ENCODE results near the gene SHMT2.

Gene SHMT2

DNA sequence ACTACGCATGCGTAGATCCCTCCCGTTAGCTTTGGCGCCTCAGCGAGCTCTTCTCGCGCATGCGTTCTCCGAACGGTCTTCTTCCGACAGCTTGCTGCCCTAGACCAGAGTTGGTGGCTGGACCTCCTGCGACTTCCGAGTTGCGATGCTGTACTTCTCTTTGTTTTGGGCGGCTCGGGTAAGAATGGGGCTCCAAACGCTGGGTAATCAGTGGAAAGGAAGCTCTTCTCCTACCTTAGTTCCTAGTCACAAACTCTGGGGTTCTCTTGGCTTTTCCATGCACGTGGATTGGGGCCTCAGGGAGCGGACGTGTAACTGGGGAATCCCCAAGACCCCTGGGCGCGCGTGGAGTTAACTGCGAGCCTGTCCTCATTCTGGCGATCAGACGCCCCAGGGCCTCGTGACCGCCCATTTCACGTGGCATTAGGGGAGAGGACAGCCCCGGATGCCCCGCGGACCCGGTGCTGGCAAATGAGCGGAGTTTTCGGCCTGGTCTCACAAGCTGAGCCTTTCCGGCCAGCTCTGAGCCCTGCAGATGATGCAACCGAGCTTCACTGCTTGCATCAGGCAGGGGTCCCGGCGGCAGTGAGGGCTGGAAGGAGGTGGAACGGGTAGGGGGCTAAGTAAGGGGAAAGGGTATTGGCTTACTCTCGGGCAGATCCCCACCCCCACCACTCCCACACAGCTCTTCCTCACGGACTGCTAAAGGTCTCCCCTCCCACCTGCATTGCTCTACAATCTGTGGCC lies at the start of gene SHMT2:
Gene SHMT2 (plus strand): TSS at position 78 of the 747 bp plus-strand sequence. CDS start 68 bp downstream, at position 146.
- peak; percentile 89 for DNase-seq

DNA sequence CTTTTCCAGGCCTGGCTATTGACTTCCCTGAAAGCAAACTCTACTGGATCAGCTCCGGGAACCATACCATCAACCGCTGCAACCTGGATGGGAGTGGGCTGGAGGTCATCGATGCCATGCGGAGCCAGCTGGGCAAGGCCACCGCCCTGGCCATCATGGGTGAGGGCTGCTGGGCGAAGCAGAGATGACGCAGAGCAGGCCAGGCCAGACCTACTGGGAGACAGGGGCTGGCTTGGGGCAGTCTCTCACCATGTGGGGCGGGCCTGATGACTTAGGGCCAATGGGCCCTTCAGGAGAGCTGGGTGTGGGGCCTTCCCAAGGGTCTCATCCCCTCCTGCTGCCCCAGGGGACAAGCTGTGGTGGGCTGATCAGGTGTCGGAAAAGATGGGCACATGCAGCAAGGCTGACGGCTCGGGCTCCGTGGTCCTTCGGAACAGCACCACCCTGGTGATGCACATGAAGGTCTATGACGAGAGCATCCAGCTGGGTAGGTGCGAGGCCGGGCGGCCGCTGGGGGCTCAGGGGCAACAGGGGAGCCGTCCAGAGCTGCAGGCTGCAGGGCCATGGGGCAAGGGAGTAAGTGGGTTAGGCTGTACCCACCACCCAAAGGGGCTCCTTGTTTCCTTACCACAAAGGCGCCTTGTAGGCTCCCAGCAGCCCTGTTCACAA lies 49.1 kb upstream of the SHMT2 start:
- no peak for DNase-seq

DNA sequence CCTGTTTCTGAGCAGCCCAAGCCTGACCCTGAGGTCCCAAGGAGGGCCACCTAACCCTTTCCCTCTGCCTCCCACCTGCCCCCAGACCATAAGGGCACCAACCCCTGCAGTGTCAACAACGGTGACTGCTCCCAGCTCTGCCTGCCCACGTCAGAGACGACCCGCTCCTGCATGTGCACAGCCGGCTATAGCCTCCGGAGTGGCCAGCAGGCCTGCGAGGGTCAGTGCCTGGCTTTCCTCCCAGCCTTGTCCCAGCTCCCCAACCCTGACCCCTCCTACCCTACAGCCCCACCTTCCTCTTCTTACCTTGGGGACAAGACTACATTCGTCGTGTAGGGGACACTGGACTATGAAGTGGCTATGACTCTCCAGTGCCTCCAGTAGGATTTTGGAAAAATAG lies 48.4 kb upstream of the SHMT2 start:
- DNase-seq = no peak

GRCh38 chr12:57181561-57182155 lies 47.9 kb upstream of the SHMT2 start:
- no peak for DNase-seq

GRCh38 chr12:57182918-57183575 lies 46.5 kb upstream of the SHMT2 start:
- peak; percentile 22 for DNase-seq

GRCh38 chr12:57183939-57184725 lies 45.4 kb upstream of the SHMT2 start:
- no peak for DNase-seq

DNA sequence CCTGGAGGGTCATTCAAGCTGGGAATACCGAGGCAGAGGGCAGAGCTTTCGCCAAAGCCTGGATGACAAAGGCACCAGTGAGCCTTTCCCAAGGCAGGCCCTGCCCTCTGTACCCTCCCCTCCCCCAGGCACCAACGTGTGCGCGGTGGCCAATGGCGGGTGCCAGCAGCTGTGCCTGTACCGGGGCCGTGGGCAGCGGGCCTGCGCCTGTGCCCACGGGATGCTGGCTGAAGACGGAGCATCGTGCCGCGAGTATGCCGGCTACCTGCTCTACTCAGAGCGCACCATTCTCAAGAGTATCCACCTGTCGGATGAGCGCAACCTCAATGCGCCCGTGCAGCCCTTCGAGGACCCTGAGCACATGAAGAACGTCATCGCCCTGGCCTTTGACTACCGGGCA lies 44.1 kb upstream of the SHMT2 start:
- no peak for DNase-seq

DNA sequence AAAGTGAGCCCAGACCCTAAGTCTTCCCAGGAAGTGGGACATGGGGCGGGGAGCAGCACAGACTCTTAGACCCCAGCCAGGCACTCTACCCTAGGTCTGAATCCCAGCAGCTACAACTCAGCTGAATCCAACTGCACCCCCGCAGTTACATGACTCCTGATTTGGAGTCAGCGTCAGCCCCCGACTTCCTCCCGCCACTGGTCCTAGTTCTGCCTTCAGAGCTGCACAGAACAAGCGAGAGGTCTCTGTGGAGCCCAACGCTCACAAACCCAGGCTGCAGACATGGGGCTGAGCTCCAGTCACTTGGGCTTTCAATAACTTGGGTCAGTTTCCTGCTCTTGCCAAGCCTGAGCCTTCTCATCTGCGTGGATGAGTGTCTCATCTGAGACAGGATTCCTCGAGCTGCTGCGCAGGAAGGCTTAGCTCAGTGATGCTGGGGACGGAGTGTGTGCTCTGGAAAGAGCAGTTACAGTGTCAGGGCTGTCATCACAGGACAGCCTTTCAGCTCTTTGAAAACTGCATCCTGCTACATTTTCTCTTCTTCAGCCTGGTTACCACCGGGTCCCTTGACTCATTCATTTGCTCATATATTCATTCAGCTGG lies 43.5 kb upstream of the SHMT2 start:
- DNase-seq = no peak

DNA sequence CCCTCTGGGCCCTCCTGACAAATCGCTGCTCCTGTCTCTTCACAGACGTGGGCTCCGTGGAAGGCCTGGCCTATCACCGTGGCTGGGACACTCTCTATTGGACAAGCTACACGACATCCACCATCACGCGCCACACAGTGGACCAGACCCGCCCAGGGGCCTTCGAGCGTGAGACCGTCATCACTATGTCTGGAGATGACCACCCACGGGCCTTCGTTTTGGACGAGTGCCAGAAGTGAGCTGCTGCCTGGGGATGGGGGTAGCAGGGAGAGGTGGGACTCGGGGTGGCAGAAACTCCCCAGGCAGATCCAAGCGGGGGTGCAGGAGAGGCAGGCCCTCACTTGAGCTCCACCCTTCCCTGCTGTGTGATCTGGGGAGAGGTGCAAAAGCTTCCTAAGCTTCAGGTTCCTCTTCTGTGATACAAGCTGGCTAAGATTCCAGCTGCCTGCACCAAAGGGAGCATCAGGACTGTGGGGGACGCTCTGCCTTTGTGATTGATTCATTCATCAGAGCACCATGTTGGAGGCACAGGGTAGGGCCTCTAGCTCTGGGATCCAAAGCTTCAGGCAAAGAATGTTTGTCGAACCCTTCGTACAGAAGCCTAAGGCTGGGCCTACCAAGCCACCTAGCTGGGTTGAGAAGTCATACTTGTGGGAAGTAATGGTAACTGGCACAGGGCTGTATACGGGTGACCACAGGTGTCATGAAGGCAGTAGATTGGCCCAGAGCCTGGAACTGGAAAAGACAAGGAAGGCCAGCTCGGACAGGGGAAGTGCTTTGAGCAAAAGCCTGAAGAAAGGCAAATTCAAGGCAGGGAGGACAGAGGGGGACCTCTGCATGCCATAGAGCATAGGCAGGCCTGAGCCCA lies 42.1 kb upstream of the SHMT2 start:
- DNase-seq = no peak

- no peak for DNase-seq
Measured at GRCh38 chr12:57188090-57188425, 41.5 kb upstream of the SHMT2 start.

DNA sequence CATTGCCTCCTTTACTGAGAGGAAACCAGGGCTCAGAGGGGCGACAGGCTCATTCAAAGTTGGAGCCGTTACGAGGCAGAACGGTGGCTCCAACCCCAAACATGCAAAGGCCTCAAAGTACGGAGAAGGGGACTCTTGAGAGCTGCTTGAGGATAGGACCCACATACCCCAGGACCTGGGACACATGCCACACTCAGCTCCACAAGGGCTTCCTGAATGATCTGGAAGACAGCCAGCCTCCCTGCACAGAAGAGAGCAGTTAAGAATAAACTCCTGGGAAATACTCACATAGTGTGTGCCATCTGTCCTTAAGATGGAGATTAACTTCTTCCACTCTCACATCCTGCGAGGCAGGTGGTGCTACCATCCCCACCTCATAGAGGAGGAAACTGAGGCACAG lies 39.5 kb upstream of the SHMT2 start:
- no peak for DNase-seq

DNA sequence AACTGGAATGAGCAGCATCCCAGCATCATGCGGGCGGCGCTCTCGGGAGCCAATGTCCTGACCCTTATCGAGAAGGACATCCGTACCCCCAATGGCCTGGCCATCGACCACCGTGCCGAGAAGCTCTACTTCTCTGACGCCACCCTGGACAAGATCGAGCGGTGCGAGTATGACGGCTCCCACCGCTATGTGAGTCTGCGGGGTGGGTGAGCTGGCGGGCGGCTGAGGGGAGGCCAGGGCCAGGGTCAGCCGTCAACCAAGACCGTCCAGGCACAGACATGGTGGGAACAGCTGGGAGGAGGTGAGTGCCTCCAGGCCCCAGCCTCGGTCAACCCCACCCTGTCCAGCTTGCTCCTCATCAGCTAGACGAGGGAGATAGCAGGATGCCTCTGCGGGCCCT lies 38.7 kb upstream of the SHMT2 start:
- no peak for DNase-seq

DNA sequence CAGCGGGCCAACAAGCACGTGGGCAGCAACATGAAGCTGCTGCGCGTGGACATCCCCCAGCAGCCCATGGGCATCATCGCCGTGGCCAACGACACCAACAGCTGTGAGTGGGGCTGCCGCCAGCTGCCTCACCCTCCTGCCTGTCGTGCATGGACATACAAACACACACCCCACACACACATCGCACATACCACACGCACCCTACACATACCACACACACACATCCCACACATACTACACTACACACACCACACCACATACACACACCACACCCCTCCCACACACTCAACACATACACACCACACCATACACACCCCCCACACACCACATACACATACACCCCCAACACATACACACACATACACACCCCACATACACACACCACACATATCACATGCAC lies 38.1 kb upstream of the SHMT2 start:
- no peak for DNase-seq

GRCh38 chr12:57192920-57193319 lies 36.6 kb upstream of the SHMT2 start:
- DNase-seq = no peak

DNA sequence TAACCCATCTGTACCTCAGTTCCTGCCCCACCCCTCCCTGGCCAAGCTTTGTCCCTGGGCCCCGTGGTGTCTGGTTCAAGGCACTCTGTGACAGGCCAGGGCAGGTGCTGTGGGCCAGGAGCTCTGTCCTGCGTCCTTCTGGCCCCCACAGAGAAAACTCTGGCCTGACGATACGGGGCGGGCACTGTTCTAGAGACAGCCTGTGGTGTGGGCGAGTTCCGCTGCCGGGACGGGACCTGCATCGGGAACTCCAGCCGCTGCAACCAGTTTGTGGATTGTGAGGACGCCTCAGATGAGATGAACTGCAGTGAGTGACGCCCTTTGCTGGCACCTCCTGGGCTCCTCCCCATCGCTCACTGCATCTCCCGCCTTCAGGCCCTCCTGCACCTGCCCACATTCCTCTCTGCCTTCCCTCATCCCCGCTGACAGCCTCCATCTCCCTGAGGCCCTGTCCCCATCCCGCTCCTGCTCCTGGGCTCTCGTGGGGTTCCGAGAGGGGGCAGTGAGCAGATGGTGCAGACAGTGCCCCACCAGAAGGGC lies 35.7 kb upstream of the SHMT2 start:
- DNase-seq = no peak

GRCh38 chr12:57194253-57194652 lies 35.3 kb upstream of the SHMT2 start:
- no peak for DNase-seq

DNA sequence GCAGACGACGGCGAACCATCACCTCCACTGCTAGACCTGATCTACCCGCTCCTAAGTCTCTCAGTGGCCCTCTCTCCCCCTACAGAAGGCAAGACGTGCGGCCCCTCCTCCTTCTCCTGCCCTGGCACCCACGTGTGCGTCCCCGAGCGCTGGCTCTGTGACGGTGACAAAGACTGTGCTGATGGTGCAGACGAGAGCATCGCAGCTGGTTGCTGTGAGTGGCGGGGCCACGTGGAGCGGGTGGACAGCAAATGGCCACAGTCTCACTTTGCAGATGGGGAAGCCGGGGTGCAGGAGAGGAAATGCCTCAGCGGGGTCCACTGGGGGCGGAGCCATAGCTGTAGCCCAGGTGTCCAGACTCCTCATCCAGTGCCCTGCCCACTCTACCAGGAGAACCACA lies 34.3 kb upstream of the SHMT2 start:
- DNase-seq = no peak

DNA sequence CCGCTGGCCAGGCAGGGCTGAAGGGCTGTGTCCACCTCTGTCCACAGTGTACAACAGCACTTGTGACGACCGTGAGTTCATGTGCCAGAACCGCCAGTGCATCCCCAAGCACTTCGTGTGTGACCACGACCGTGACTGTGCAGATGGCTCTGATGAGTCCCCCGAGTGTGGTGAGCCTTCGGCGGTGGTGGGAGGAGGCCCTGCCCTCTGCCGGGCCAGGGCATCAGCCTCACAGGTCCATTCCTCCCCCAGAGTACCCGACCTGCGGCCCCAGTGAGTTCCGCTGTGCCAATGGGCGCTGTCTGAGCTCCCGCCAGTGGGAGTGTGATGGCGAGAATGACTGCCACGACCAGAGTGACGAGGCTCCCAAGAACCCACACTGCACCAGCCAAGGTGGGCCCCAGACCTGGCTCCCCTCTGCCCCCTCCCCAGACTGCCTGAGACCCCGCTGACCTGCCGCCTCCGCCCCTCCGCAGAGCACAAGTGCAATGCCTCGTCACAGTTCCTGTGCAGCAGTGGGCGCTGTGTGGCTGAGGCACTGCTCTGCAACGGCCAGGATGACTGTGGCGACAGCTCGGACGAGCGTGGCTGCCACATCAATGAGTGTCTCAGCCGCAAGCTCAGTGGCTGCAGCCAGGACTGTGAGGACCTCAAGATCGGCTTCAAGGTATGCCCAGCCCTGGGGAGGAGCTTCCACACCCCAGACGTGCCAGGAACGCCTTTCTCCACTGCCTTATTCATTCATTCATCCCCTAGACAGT lies 33.7 kb upstream of the SHMT2 start:
- no peak for DNase-seq

DNA sequence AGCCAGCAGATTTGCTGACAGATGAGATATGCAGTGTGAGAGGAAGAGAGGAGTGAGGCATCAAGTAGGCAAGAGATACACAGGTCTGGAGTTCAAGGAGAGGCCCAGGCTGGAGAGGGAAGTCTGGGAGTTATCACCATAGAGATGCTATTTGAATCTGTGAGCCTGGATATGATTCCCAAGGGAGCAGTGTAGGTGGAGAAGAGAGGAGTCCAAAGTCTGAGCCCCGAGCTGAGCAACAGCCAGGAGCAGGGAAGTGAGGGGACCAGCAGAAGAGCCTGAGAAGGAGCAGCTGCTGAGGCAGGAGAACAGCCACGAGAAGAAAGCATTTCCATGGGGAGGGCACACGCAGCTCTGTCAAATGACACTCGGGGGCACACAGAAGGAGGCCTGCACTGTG lies 33.1 kb upstream of the SHMT2 start:
- no peak for DNase-seq

GRCh38 chr12:57196956-57197355 lies 32.6 kb upstream of the SHMT2 start:
- DNase-seq = no peak

GRCh38 chr12:57198329-57198728 lies 31.2 kb upstream of the SHMT2 start:
- DNase-seq = no peak

Measured in NCI-H187 treated with DMSO at 0.1 percent for 48 hours (cell line).